ENCODE measurements around the gene GPATCH8. TPM values are rescaled to one million over a fixed set of nuclear protein-coding genes. Genes with fewer than 3 reads are reported as not detected.
"Not testable (repeated sequence)": the region's sequence is repeated elsewhere in the genome, so short reads cannot be mapped to it uniquely, and the experiment has no call there.

The GPATCH8 gene
- total and polyA plus RNA-seq, 8 donors = 9.8 to 23.2 (median 13.6) TPM

DNA sequence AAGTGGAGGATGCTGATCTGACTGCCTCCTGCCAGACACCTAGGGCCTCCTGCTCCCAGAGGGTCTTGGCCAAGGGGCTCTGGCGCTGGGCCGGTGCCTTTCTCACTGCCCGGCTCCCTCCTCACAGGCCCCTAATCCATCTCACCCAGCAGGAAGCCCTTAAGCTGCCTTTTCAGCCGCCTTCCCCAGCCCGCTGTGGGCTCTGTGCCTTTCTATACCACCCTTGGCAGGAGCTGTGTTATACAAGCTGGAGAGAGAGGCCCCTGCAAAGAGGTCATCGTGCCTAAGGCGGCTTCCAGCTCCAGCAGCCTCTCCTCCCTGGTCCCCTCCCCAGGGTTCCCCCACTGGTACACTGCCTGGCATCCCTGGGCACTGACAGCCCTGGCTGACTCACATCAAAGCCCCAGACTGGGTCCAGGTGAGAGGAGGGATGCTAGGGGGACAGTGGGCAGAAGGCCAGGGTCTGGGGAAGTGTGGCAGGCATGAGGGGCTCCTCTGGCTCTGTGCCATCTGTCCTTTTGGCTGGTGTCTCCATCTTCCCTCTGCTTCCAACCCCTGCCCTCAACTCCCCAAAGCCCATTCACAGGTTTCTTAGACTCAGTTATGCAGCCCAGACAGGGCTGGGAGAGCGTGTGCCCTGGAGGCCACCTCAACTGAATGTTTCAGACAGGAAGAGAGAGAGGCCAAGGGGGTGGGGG is 38.8 kb upstream of the GPATCH8 start:
- intact Hi-C loops (cut with DNase I) = no loop called here
- Histone ChIP-seq H3K4me1 (no peaks in the 10 kb centered on the region), H3K36me3 (no peaks in the 10 kb centered on the region), H3K9me3 (no peaks in the 10 kb centered on the region), H3K27me3 (no peaks in the 10 kb centered on the region), H3K27ac (no peak overlapping the region), H3K4me3 (no peak overlapping the region)
- no peak for ATAC-seq
- TF ChIP-seq, protein P1, sequence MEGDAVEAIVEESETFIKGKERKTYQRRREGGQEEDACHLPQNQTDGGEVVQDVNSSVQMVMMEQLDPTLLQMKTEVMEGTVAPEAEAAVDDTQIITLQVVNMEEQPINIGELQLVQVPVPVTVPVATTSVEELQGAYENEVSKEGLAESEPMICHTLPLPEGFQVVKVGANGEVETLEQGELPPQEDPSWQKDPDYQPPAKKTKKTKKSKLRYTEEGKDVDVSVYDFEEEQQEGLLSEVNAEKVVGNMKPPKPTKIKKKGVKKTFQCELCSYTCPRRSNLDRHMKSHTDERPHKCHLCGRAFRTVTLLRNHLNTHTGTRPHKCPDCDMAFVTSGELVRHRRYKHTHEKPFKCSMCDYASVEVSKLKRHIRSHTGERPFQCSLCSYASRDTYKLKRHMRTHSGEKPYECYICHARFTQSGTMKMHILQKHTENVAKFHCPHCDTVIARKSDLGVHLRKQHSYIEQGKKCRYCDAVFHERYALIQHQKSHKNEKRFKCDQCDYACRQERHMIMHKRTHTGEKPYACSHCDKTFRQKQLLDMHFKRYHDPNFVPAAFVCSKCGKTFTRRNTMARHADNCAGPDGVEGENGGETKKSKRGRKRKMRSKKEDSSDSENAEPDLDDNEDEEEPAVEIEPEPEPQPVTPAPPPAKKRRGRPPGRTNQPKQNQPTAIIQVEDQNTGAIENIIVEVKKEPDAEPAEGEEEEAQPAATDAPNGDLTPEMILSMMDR (IDR thresholded peaks at IDR 0.05) = no peak
- 46 to 57% methylated on average over 8 of the region's 8 CpGs for WGBS, 2 donors
- DNase-seq = peak in 1 of 6 donors; percentile 37
- FAIRE-seq = no peak

DNA sequence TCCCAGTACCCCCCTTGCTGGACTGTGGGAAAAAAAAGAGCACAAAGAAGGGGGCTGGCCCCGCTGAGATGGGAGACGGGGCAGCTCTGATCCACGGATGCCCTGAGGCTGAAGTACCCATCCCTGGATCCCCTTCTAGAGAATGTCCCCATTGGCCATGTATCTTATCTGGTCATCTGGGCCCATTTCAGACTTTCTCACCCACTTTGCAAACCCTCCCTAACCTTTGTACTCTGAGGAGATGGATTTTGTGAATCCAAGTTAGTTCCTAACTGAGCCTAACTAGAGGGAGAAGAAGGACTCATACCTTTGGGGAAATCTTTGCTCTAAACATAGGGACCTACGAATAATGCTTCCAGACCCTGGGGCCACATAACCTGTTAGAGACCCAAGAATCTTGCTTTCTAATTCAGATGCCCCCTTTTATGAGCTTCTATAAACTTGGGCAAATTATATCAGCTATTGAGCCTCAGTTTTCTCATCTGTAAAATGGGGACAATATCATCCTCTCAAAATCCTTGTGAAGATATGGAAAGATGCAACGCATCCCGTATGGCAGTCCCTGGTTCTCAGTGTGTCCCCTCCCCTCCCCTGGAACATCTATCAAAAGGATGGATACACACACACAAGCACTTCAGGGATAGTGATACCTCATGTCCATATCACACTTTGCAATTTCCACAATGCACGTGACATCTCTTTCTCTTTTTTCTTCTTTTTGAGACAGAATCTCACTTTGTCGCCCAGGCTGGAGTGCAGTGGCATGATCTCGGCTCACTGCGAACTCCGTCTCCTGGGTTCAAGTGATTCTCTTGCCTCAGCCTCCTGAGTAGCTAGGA is 37.3 kb upstream of the GPATCH8 start:
- Histone ChIP-seq H3K27ac (no peak overlapping the region), H3K27me3 (no peaks in the 10 kb centered on the region), H3K4me1 (no peaks in the 10 kb centered on the region), H3K9me3 (no peaks in the 10 kb centered on the region), H3K4me3 (no peak overlapping the region), H3K36me3 (no peaks in the 10 kb centered on the region)
- FAIRE-seq = no peak
- DNase-seq = no peak
- 57 to 81% methylated on average over 11 of the region's 11 CpGs for WGBS, 2 donors
- intact Hi-C loops (cut with DNase I) = no loop called here
- TF ChIP-seq, protein P1 (IDR thresholded peaks at IDR 0.05) = no peak
- no peak for ATAC-seq

DNA sequence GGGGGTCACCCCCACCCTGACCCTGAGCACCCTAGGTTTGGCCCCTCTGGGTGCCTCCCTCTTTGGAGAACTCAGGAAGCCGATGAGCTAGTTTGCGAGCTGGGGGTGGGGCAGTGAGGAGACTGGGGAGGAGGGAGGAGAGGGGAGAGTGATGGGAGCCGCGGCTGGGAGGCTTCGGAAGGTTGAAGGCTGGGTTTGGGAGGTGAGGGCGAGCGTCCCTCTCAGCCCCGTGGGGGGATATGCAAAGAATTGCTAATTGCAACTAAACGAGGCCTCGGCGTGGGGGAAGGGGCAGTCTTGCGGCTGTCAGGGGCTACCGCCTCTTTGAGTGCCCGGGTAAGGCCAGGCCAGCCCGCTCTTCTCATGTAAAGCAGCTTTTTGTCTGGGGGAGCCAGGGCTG is 36.5 kb upstream of the GPATCH8 start:
- no peak for ATAC-seq
- Histone ChIP-seq H3K36me3 (no peaks in the 10 kb centered on the region), H3K4me3 (no peak overlapping the region), H3K27me3 (no peaks in the 10 kb centered on the region), H3K4me1 (no peaks in the 10 kb centered on the region), H3K9me3 (no peaks in the 10 kb centered on the region), H3K27ac (no peak overlapping the region)
- TF ChIP-seq, protein P1 (IDR thresholded peaks at IDR 0.05) = no peak
- FAIRE-seq = no peak
- 32 to 35% methylated on average over 15 of the region's 15 CpGs for WGBS, 2 donors
- no peak for DNase-seq
- intact Hi-C loops (cut with DNase I) = loop anchor here in 1 of 3 donors (5.0 kb wide), 1 partner anchor 88 kb away; no protein-coding TSS in a partner anchor

DNA sequence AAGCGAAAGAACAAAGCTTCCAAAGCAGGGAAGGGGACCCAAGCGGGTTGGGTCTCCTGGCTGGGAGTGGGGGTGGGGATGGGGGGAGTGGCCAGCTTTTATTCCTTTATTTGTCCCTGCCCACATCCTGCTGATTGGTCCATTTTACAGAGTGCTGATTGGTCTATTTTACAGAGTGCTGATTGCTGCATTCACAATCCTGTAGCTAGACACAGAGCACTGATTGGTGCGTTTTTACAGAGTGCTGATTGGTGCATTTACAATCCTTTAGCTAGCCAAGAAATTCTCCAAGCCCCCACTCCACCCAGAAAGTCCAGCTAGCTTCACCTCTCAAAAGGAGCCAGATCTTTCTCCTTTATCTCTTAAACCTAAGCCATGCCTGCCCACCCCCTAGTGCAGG is 34.7 kb upstream of the GPATCH8 start:
- not testable (repeated sequence) for FAIRE-seq, H3K9me3 ChIP-seq, DNase-seq, ATAC-seq, H3K27me3 ChIP-seq, H3K4me3 ChIP-seq, H3K4me1 ChIP-seq, H3K27ac ChIP-seq, H3K36me3 ChIP-seq
- intact Hi-C loops (cut with DNase I) = loop anchor here in 1 of 3 donors (5.0 kb wide), 1 partner anchor 89 kb away; no protein-coding TSS in a partner anchor
- 87 to 91% methylated on average over 3 of the region's 3 CpGs for WGBS, 2 donors

DNA sequence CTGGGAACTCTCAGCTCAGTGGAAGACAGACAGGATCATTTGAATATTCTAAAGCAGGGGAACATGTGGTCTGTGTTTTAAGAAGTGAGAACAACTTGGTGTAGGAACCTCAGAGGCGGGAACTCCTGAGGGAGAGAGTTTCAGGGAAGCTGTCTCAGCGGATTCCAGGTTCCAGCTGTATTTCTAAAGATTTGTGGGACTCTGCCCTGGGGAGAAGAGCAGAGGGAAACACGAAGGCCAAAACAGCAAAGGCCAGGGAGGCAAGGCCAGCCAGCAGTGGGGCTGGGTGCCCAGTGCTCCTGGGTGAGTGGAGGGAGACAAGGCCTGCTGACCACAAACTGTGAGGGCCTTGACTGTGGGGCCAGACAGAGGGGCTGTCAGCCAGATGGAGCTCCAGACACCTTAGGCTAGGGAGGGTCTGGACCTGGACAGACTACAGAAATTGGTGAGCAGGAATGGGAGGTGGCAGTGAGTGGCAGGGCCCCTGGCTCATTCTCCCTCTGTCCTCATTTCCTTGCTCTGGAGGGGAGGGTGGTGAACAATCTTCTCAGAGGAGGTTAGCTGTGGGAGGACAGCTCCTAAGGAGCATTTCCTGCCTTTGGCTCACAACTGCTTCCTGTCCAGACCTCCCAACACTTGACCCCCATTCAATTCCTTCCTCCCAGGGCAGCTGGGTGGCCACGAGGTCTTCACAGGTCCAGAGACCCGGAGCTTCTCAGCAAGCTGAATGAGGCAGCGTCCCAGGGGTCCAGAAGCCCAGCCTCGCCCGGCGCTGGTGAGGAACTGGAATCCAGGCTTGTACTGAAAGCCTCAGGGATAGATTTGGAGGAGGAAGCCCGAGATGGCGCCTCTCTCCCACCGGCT is 33.1 kb upstream of the GPATCH8 start:
- H3K9me3 ChIP-seq = no peaks in the 10 kb centered on the region
- no peak for DNase-seq
- H3K36me3 ChIP-seq = no peaks in the 10 kb centered on the region
- peak overlapping the region in 2 of 4 donors; percentile 15 to 33 for H3K27ac ChIP-seq
- no peaks in the 10 kb centered on the region for H3K27me3 ChIP-seq
- no peak overlapping the region for H3K4me3 ChIP-seq
- 59 to 71% methylated on average over 12 of the region's 12 CpGs for WGBS, 2 donors
- ATAC-seq = peak in 2 of 4 donors; percentile 36 to 48
- intact Hi-C loops (cut with DNase I) = loop anchor here in 1 of 3 donors (5.0 kb wide), 1 partner anchor 91 kb away; no protein-coding TSS in a partner anchor
- FAIRE-seq = no peak
- H3K4me1 ChIP-seq = no peaks in the 10 kb centered on the region
- TF ChIP-seq, protein P1 (IDR thresholded peaks at IDR 0.05) = no peak

Data from pancreas (tissue), 10 donors.